Duodenal mucosa (tissue), 2 donors: ENCODE data around the gene KLF15.
A peak's percentile ranks its signal among the peaks of the same experiment; 100 is the strongest.

Experiments
- H3K27ac ChIP-seq: one replicate; pipeline ENCODE4 v1.7.0; 2013; ENCODE audit warnings: low read depth, low read length
- H3K27me3 ChIP-seq, 2 donors: one replicate each; pipeline ENCODE4 v1.7.0; 2013; ENCODE audit warnings: low read length in 2 of 2, control low read depth in 1 of 2; ENCODE audit not compliant: insufficient read depth in 2 of 2, control insufficient read depth in 1 of 2
- H3K36me3 ChIP-seq, 2 donors: one replicate each; pipeline ENCODE4 v1.7.0; 2013; ENCODE audit warnings: low read length in 2 of 2, control low read depth in 1 of 2; ENCODE audit not compliant: insufficient read depth in 2 of 2, control insufficient read depth in 1 of 2
- H3K4me1 ChIP-seq, 2 donors: one replicate each; pipeline ENCODE4 v1.7.0; 2013; ENCODE audit warnings: low read length in 2 of 2, control low read depth in 1 of 2; ENCODE audit not compliant: insufficient read depth in 2 of 2, control insufficient read depth in 1 of 2
- H3K4me3 ChIP-seq, 2 donors: one replicate each; pipeline ENCODE4 v1.7.0; 2013; ENCODE audit warnings: low read length in 2 of 2, low read depth in 1 of 2
- H3K9ac ChIP-seq, 2 donors: one replicate each; pipeline ENCODE4 v1.7.0; 2013; ENCODE audit warnings: low read length in 2 of 2, low read depth in 1 of 2
- H3K9me3 ChIP-seq, 2 donors: one replicate each; pipeline ENCODE4 v1.7.0; 2013; ENCODE audit warnings: low read length in 2 of 2, control low read depth in 1 of 2; ENCODE audit not compliant: control insufficient read depth in 1 of 2

The KLF15 gene

DNA sequence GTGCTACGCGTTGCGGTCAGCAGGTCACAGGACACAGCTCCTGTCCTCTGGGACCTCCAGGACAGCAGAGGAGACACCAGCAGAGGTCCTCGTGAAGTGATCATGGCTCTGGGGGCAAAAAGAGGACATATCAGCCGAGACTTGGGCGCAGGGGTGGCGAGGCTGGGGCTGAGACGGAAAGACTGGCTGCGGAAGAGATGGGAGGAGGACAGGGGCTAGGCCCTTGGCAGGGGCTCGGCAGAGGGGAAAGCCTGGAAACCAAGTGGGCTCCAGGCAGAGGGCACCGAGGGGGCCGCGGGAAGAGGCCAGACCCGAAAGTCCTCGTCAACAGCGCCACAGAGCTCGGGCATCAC is 32.6 kb upstream of the KLF15 start:
- no peak overlapping the region for H3K4me3 ChIP-seq
- H3K27ac ChIP-seq = no peak overlapping the region
- no peaks in the 10 kb centered on the region for H3K36me3 ChIP-seq
- peaks cover 11 to 18% of the 10 kb centered on the region in 2 donors for H3K27me3 ChIP-seq
- peaks cover 0 to 4% of the 10 kb centered on the region in 2 donors for H3K4me1 ChIP-seq
- no peak overlapping the region for H3K9ac ChIP-seq
- no peaks in the 10 kb centered on the region for H3K9me3 ChIP-seq

DNA sequence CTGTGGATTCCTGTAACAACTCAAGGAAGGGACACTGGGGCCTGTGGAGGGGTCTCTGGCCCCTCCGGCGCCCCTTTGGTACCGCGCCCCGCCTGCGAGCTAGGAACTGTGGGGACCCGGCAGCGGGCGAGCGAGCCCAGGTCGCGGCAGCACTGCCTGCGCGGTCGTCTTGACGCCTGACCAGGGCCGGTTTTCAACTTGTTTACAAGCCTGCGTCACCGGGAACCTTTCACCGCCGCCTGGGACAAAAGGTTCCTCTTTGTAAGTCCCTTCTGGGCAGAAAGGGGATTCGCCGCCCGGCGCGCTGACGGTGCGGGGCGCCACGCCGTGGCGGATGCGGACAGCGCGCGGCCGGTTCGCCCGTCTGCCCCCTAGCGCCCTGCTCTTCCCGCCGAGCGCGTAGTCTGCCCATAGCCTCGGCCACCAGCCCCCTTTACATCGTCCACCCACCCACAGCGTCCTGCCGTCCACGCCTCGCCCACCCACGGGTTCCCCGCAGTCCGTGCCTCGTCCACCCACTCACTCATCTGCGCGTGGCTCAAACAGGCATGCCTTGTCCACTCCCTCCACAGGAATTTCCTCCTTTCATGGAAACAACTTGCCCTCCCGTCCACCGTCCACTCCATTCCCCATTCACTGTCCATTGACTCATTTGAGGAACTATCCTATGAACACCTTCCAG is 32.0 kb upstream of the KLF15 start:
- Histone ChIP-seq H3K27ac (peak overlapping the region; percentile 38), H3K9me3 (no peaks in the 10 kb centered on the region), H3K36me3 (no peaks in the 10 kb centered on the region), H3K9ac (peak overlapping the region in 1 of 2 donors; percentile 35), H3K4me1 (peaks cover 0 to 4% of the 10 kb centered on the region in 2 donors), H3K27me3 (peaks cover 9 to 15% of the 10 kb centered on the region in 2 donors), H3K4me3 (peak overlapping the region; percentile 50 to 55)

DNA sequence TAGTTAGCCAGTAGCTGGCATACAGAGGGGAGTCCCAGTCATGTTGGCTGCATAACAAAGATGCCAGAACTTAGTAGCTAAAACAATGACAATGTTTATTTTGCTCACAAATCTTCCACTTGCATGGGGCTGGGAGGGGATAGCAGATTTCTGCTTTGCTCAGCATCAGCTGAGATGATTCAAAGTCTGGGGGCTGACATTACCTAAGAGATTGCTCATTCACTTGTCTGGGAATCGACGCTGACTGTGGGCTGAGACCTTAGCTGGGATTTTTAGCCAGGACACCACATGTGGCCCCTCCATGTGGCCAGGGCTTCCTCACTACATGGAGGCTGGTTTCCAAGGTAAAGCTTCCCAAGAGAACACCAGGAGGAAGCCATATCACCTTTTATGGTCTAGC is 24.8 kb upstream of the KLF15 start:
- Histone ChIP-seq H3K9ac (no peak overlapping the region), H3K27ac (no peak overlapping the region), H3K27me3 (no peaks in the 10 kb centered on the region), H3K4me1 (no peaks in the 10 kb centered on the region), H3K4me3 (no peak overlapping the region), H3K9me3 (no peaks in the 10 kb centered on the region), H3K36me3 (no peaks in the 10 kb centered on the region)

DNA sequence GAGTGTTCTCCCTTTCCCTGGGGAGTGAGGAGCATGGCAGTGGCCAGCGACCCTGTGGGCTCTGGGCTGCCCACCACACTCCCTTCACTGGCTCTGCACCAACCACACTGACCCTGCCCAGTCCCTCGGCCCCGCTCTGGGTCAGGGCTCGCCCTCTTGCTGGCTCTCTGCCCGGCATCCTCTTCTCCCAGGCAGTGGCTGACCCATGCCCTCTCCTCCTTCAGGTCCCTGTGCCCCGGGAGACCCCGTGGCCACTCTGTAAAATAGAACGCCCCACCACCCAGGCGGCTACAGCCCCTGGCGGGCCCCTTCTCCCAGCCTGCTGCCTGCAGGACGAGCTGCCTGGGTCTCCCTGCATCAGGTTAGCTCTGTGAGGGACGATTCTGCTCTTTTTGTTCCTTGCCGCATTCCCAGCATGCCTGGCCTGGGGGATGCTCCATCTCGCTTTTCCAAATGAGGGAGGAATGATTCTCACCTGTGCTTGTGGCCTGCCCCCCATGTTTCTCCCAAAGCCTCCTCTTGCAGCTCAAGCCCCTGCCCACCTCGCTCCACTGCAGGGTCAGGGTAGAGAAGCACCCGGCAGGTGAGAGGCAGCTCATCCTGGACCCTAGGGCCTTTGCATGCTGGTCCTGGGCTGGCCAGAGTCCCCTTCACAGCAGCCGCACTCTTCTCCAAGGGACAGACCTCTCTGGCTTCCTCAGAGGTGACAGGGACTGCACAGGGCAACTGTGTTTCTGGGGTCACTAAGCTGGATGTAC is 23.0 kb upstream of the KLF15 start:
- no peak overlapping the region for H3K9ac ChIP-seq
- H3K36me3 ChIP-seq = no peaks in the 10 kb centered on the region
- H3K4me1 ChIP-seq = no peaks in the 10 kb centered on the region
- no peak overlapping the region for H3K27ac ChIP-seq
- H3K27me3 ChIP-seq = no peaks in the 10 kb centered on the region
- H3K4me3 ChIP-seq = no peak overlapping the region
- no peaks in the 10 kb centered on the region for H3K9me3 ChIP-seq

DNA sequence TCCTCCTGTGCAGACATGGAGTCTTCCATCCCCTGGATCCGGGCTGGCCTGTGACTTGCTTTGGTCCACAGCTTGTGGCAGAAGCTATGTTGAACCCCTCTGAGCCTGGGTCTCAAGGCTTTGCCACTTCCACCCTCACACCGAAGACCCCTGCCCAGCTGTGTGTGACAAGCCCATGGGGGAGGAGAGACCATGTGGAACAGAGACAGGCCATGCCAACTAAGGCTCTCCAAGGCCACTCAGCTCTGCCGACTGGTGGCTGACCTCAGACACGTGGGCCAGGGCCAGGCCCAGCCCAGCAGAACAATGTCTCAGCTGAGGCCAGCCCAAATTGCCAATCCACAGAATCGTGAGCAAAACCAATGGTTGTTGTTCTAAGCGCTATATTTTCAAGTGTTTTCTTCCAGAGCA is 21.1 kb upstream of the KLF15 start:
- Histone ChIP-seq H3K4me3 (no peak overlapping the region), H3K36me3 (no peaks in the 10 kb centered on the region), H3K27ac (no peak overlapping the region), H3K27me3 (no peaks in the 10 kb centered on the region), H3K9ac (no peak overlapping the region), H3K4me1 (no peaks in the 10 kb centered on the region), H3K9me3 (no peaks in the 10 kb centered on the region)

DNA sequence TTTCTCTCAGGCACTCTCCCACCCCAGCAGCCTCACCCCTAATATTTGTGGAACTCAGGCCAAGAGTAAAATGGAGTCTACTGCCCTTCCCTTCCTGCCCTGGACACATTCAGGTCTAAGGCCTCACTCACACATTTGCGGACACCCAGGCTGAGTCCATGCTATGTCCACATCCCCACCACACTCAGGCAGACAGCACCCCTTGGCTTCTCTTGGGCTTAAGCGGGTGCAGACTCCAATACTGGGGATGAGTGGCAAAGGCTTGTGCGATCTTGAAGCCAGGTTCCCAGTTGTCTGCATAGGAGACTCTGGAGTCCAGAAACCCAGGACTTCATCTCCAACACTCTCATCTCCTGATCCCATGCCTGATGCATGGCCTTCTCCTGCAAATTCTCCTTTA is 20.0 kb upstream of the KLF15 start:
- Histone ChIP-seq H3K4me1 (no peaks in the 10 kb centered on the region), H3K36me3 (no peaks in the 10 kb centered on the region), H3K27ac (no peak overlapping the region), H3K9ac (no peak overlapping the region), H3K27me3 (no peaks in the 10 kb centered on the region), H3K4me3 (no peak overlapping the region), H3K9me3 (no peaks in the 10 kb centered on the region)

DNA sequence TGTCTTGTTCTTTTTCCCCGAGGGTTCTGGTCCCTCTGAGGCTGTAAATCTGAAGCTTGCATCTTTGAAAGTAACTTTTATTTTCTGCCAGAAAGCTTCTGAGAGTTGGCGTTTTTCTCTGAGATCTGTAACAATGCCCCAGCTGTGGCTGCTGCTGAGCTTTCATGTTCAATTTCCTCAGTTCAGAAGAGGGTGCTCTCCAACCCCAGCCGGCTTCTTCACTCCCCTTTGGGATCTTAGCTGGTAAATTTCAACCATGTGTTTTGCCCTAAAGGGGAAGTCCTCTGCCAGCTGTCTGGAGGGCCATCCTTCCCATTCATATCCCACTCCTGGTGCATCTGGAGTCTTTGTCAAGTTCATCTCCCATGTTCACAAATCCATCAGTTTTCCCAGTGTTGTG is 19.2 kb upstream of the KLF15 start:
- no peaks in the 10 kb centered on the region for H3K36me3 ChIP-seq
- no peak overlapping the region for H3K27ac ChIP-seq
- no peaks in the 10 kb centered on the region for H3K9me3 ChIP-seq
- H3K4me3 ChIP-seq = no peak overlapping the region
- H3K27me3 ChIP-seq = no peaks in the 10 kb centered on the region
- H3K9ac ChIP-seq = no peak overlapping the region
- H3K4me1 ChIP-seq = no peaks in the 10 kb centered on the region

DNA sequence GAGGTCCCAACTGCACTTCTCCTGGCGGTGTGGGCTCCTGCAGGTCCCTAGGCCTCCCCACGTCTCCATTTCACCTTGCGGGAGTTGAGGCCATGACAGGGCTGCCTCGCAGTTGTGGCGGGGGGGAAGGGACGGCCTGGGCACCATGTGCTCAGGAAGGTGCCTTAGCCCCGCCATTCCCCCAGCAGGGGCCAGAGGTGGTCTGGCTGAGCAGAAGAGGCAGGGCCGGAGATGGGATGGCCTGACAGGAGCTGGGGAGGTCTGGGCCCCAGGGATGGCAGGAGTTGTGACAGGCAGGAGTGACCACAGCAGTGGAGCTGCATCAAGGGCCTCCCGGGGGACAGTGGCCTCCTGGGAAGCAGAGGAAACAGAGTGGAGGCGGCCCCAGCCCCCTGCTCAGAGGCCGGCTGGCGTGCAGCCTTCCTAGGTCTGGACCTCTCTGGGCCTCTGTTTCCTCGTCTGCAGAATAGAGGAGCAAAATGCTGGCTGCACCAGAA is 18.7 kb upstream of the KLF15 start:
- no peak overlapping the region for H3K27ac ChIP-seq
- no peak overlapping the region for H3K9ac ChIP-seq
- no peak overlapping the region for H3K4me3 ChIP-seq
- no peaks in the 10 kb centered on the region for H3K9me3 ChIP-seq
- no peaks in the 10 kb centered on the region for H3K36me3 ChIP-seq
- H3K27me3 ChIP-seq = no peaks in the 10 kb centered on the region
- no peaks in the 10 kb centered on the region for H3K4me1 ChIP-seq

DNA sequence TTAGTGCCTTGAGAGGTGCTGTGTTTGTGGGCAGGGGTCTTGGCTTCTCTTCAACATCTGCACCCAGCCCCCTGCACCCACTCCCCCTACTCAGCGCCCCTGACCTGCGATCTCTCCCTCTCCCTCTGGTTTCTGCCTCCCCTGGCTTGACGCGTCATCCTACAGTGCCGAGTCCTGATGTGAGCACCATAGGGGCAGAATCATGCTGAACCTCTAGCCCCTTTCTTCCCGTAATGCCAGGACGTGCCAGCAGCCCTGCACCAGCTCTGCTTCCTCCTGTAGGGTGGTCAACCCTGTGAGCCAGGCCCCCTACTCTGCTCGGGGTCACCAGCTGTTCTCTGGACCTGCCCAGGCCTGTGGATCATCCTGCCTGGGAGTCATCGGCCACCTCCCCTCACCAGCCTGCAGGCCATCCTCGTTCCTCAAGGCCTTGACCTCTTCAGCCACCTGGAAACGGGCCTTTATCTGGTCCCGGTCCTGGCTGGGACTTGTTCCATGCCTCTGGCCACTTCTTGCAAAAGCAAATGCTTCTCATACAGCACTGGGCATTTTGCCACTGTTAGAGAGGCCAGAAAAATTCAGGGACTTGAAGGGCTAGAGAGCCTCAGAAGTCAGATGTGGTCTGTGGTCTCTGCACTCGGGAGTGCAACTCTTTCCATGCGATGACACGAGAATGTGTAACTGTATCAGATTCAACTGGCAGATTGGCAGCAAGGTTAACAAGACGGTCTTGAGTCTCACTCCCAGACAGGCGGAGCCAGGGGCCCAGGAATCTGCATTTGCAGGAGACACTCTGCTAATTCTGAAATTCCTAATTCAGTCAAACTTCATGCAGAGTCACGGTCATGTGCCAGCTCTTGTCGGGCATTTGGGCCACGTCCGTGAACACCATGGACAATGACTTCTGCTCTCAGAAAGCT is 16.7 kb upstream of the KLF15 start:
- H3K9me3 ChIP-seq = no peaks in the 10 kb centered on the region

DNA sequence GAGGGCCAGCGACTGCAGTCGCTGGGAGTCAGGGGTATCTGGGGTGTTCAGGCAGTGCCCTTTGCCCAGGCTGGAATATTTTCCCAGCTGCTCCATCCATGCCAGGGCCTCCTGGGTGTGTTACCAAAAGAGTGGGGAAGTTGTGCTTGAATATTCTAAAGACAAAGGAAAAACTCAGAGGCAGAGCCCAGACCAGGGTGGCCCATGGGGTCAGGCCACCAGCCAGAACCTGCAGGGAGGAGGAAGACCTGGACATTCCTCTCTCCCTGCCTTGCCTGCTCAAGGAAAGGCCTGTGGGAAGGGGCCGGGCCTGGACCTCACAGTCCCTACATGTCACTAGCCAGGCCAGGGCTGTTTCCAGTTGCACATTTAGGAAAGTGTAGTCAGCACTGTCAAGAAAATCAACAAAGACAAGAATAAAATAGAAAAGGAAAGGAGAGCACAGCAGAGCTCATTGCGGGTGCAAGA is 16.0 kb upstream of the KLF15 start:
- no peaks in the 10 kb centered on the region for H3K4me1 ChIP-seq
- no peaks in the 10 kb centered on the region for H3K27me3 ChIP-seq
- no peak overlapping the region for H3K27ac ChIP-seq
- no peak overlapping the region for H3K4me3 ChIP-seq
- no peaks in the 10 kb centered on the region for H3K9me3 ChIP-seq
- no peak overlapping the region for H3K9ac ChIP-seq
- no peaks in the 10 kb centered on the region for H3K36me3 ChIP-seq

More for the DNA sequence above, 16.7 kb upstream of the KLF15 start:
- Histone ChIP-seq H3K9ac (no peak overlapping the region), H3K27me3 (no peaks in the 10 kb centered on the region), H3K36me3 (no peaks in the 10 kb centered on the region), H3K4me3 (no peak overlapping the region), H3K27ac (no peak overlapping the region), H3K4me1 (no peaks in the 10 kb centered on the region)
